Spleen (tissue), 11 donors: ENCODE results near the gene AKAIN1. TPM values are rescaled to one million over a fixed set of nuclear protein-coding genes. Genes with fewer than 3 reads are reported as not detected.

Experiments used
- DNase-seq: peaks from one replicate; pipeline ENCODE4 v3.0.0-alpha.2; 2020
- H3K27ac ChIP-seq, 8 donors: fragments of 200-600 bp; sonication (generic) in 7 of 8; 1 replicate in 4 of 8; 2 replicates in 4 of 8; pipeline versions ENCODE4 v1.5.0 to v1.8.0; 2016 to 2021; ENCODE audit warnings: inconsistent platforms in 4 of 8, mild to moderate bottlenecking in 4 of 8, moderate library complexity in 1 of 8
- H3K27me3 ChIP-seq, 7 donors: fragments of 200-600 bp; sonication (generic) in 6 of 7; replicated peaks in 1 of 7; 1 replicate in 4 of 7; 2 replicates in 3 of 7; pipeline versions ENCODE4 v1.5.0 to v1.8.0; 2016 to 2021; ENCODE audit warnings: inconsistent platforms in 3 of 7, mild to moderate bottlenecking in 1 of 7
- H3K36me3 ChIP-seq, 6 donors: fragments of 200-600 bp; sonication (generic) in 5 of 6; 1 replicate in 4 of 6; 2 replicates in 2 of 6; pipeline versions ENCODE4 v1.5.0 to v1.8.0; 2016 to 2021; ENCODE audit warnings: inconsistent platforms in 2 of 6
- H3K4me1 ChIP-seq, 6 donors: fragments of 200-600 bp; sonication (generic) in 5 of 6; 1 replicate in 3 of 6; 2 replicates in 3 of 6; pipeline versions ENCODE4 v1.5.0 to v1.8.0; 2016 to 2021; ENCODE audit warnings: inconsistent platforms in 3 of 6
- H3K4me3 ChIP-seq, 8 donors: fragments of 200-600 bp; sonication (generic) in 7 of 8; 1 replicate in 4 of 8; 2 replicates in 4 of 8; pipeline versions ENCODE4 v1.5.0 to v1.8.0; 2016 to 2021; ENCODE audit warnings: inconsistent platforms in 4 of 8, mild to moderate bottlenecking in 4 of 8, moderate library complexity in 2 of 8
- H3K9me3 ChIP-seq, 8 donors: fragments of 200-600 bp; sonication (generic) in 7 of 8; 1 replicate in 4 of 8; 2 replicates in 4 of 8; pipeline versions ENCODE4 v1.5.0 to v1.8.0; 2016 to 2021; ENCODE audit warnings: inconsistent platforms in 4 of 8
- POLR2A ChIP-seq, 3 donors: fragments of 450-650 bp; IDR thresholded peaks; one replicate each; pipeline ENCODE4 v1.5.1; 2017; ENCODE audit warnings: antibody characterized with exemption in 3 of 3, mild to moderate bottlenecking in 1 of 3
- POLR2AphosphoS5 ChIP-seq, 3 donors: sonication (generic); formaldehyde crosslinking; IDR thresholded peaks; one replicate each; pipeline ENCODE4 v1.5.1; 2017; ENCODE audit warnings: antibody characterized with exemption in 3 of 3
- WGBS, 5 donors: extraction: QIAGEN DNeasy Blood & Tissue Kit in 3 of 5; methylation state at CpG; one replicate each; pipeline versions ENCODE4 v1.1.5 to v1.1.7; 2013 to 2018; 5-methylcytosine and 5-hydroxymethylcytosine counted together
- intact Hi-C: fragments of 100-400 bp; cut with DNase I; formaldehyde crosslinking; loops from one replicate; pipeline ENCODE4 v1.15.0; 2023; ENCODE audit warnings: low total_unique reads
- polyA plus RNA-seq, 3 donors: library from polyadenylated mRNA; stranded (reverse); fragments of 200-250 nt; gene quantifications; one replicate each; pipeline ENCODE4 v1.2.1, GENCODE V29; 2013
- total RNA-seq, 7 donors: library from RNA; depleted of rRNA in 3 of 7; stranded (reverse); fragments of >200 nt in 3 of 7; fragmentation: NEBNext Ultra II Directional in 4 of 7; extraction: Animal tissue kit (Norgen Biotek cat#: 25700) in 4 of 7; gene quantifications; one replicate each; pipeline versions ENCODE4 v1.1.0 to v1.2.1, GENCODE V29; 2016 to 2021
- TF ChIP-seq, protein P1 (sequence below), 11 experiments: fragments of 200-600 bp in 7 of 11; fragments of 450-650 bp in 4 of 11; sonication (generic) in 4 of 11; IDR thresholded peaks in 8 of 11; conservative IDR thresholded peaks in 3 of 11; 1 replicate in 7 of 11; 2 replicates in 4 of 11; pipeline versions ENCODE4 v1.4.0 to v1.8.0; 2016 to 2021; ENCODE audit warnings: antibody characterized with exemption in 11 of 11, inconsistent platforms in 4 of 11, mild to moderate bottlenecking in 1 of 11
- donor health status: healthy with polysubstance abuse.
- donor health status: DM: no; HTN: no; CAD: no; lungs with moderate emphysema.
- donor health status: DM: no; HTN: no; CAD: no.
- donor health status: Bipolar disorder and iron deficiency.
- donor health status: healthy.
- donor health status: DM: no; HTN: no; CAD: no.
- donor health status: DM: yes; HTN: yes; CAD: no.

Gene AKAIN1
- total and polyA plus RNA-seq, 10 donors, result not detected

GRCh38 chr18:5150894-5151293, 46.2 kb downstream of the AKAIN1 start:
- no peaks in the 10 kb centered on the region for H3K4me1 ChIP-seq
- 73 to 100% (median 83%) methylated on average over 1 of the region's 1 CpG for WGBS, 5 donors
- TF ChIP-seq POLR2A (IDR thresholded peaks at IDR 0.05), result no peak
- no peak for TF ChIP-seq POLR2AphosphoS5 (IDR thresholded peaks at IDR 0.05)
- TF ChIP-seq, protein P1, sequence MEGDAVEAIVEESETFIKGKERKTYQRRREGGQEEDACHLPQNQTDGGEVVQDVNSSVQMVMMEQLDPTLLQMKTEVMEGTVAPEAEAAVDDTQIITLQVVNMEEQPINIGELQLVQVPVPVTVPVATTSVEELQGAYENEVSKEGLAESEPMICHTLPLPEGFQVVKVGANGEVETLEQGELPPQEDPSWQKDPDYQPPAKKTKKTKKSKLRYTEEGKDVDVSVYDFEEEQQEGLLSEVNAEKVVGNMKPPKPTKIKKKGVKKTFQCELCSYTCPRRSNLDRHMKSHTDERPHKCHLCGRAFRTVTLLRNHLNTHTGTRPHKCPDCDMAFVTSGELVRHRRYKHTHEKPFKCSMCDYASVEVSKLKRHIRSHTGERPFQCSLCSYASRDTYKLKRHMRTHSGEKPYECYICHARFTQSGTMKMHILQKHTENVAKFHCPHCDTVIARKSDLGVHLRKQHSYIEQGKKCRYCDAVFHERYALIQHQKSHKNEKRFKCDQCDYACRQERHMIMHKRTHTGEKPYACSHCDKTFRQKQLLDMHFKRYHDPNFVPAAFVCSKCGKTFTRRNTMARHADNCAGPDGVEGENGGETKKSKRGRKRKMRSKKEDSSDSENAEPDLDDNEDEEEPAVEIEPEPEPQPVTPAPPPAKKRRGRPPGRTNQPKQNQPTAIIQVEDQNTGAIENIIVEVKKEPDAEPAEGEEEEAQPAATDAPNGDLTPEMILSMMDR (IDR thresholded peaks at IDR 0.05 in 8 of 11, conservative IDR thresholded peaks at IDR 0.05 in 3 of 11), result no peak
- intact Hi-C loops, result no loop called here
- H3K9me3 ChIP-seq, result no peaks in the 10 kb centered on the region
- no peaks in the 10 kb centered on the region for H3K36me3 ChIP-seq
- no peak overlapping the region for H3K4me3 ChIP-seq
- no peak overlapping the region for H3K27ac ChIP-seq
- H3K27me3 ChIP-seq, result no peaks in the 10 kb centered on the region
- DNase-seq, result no peak

DNA sequence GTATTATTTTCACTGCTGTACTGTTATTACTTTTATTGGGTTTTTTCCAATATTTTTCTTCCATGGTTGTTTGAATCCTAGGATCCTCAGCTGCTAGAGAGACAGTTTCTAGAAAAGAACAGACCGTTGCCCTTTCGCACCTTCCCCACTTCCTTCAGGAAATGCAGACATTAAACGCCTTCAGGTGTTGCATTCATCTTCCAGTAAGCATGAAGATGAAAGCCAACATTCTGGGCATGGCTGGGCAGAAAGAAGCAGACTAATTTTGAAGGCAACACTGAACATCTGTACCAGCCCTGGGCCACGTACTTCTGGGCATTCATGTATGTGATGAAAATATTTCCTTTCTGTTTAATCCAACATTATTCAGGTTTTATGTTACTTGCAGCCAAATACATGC, 51.0 kb downstream of the AKAIN1 start:
- 61 to 75% (median 71%) methylated on average over 4 of the region's 4 CpGs for WGBS, 5 donors
- DNase-seq, result no peak
- no peaks in the 10 kb centered on the region for H3K9me3 ChIP-seq
- H3K4me1 ChIP-seq, result no peaks in the 10 kb centered on the region
- TF ChIP-seq POLR2A (IDR thresholded peaks at IDR 0.05) (no peak), POLR2AphosphoS5 (IDR thresholded peaks at IDR 0.05) (no peak)
- TF ChIP-seq, protein P1 (IDR thresholded peaks at IDR 0.05 in 8 of 11, conservative IDR thresholded peaks at IDR 0.05 in 3 of 11), result no peak
- no peak overlapping the region for H3K27ac ChIP-seq
- H3K36me3 ChIP-seq, result no peaks in the 10 kb centered on the region
- no peaks in the 10 kb centered on the region for H3K27me3 ChIP-seq
- intact Hi-C loops, result no loop called here
- no peak overlapping the region for H3K4me3 ChIP-seq

DNA sequence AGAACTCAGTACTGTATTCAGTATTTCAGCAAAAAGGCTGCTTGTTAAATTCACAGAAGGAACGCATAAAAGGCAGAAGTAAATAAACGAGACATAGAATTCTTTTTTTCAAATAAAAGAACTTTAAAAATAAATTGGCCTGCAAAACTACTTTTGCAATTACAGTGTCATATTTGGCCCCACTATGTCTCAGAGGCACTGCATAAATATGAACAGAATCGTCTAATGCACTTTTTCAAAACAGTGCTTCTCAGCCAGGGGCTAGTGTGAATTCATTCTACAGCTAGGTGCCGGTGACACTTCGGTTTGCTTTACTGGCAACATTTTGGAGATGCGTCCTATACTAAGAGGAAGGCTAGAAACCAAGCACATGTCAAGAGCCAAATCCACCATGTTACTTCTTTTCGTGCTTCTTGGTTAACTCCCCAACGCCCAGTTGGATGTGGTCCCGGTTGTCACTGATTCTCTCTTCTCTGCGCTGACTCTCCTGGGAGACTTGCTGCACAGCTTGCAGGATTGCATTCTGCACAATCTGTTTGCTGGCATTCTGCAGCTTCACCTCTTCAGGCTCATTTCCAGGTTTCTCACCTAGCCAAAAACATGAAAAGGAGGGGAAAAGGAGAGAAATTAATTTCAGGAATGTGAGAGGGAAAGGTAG, 51.8 kb downstream of the AKAIN1 start:
- Histone ChIP-seq H3K36me3 (no peaks in the 10 kb centered on the region), H3K9me3 (no peaks in the 10 kb centered on the region), H3K27me3 (no peaks in the 10 kb centered on the region), H3K4me3 (no peak overlapping the region), H3K4me1 (no peaks in the 10 kb centered on the region), H3K27ac (no peak overlapping the region)
- TF ChIP-seq, protein P1 (IDR thresholded peaks at IDR 0.05 in 8 of 11, conservative IDR thresholded peaks at IDR 0.05 in 3 of 11), result no peak
- no peak for TF ChIP-seq POLR2A (IDR thresholded peaks at IDR 0.05)
- TF ChIP-seq POLR2AphosphoS5 (IDR thresholded peaks at IDR 0.05), result no peak
- 86 to 93% (median 92%) methylated on average over 10 of the region's 10 CpGs for WGBS, 5 donors
- intact Hi-C loops, result no loop called here
- DNase-seq, result no peak

GRCh38 chr18:5144629-5145028, 52.4 kb downstream of the AKAIN1 start:
- no peaks in the 10 kb centered on the region for H3K9me3 ChIP-seq
- no peaks in the 10 kb centered on the region for H3K36me3 ChIP-seq
- no peaks in the 10 kb centered on the region for H3K4me1 ChIP-seq
- H3K27me3 ChIP-seq, result no peaks in the 10 kb centered on the region
- 69 to 95% (median 83%) methylated on average over 1 of the region's 1 CpG for WGBS, 5 donors
- H3K4me3 ChIP-seq, result no peak overlapping the region
- DNase-seq, result no peak
- no peak for TF ChIP-seq POLR2A (IDR thresholded peaks at IDR 0.05)
- no peak for TF ChIP-seq POLR2AphosphoS5 (IDR thresholded peaks at IDR 0.05)
- TF ChIP-seq, protein P1 (IDR thresholded peaks at IDR 0.05 in 8 of 11, conservative IDR thresholded peaks at IDR 0.05 in 3 of 11), result no peak
- H3K27ac ChIP-seq, result no peak overlapping the region
- intact Hi-C loops, result no loop called here
